HepG2 (cell line): ENCODE data around the gene GRIN3B. TPM values are rescaled to one million over a fixed set of nuclear protein-coding genes. Genes with fewer than 3 reads are reported as not detected.

Source experiments
- ASH2L ChIP-seq: fragments of 300-600, 200-600 bp; sonication (generic); IDR thresholded peaks from 2 replicates; pipeline ENCODE4 v1.7.0; 2017; ENCODE audit warnings: low read depth, mild to moderate bottlenecking, moderate library complexity, mixed read lengths, low read length; ENCODE audit not compliant: insufficient read length
- BCL6 ChIP-seq: IDR thresholded peaks from 2 replicates; pipeline ENCODE4 v1.6.1; 2016; ENCODE audit warnings: missing genetic modification reagents, missing compliant biosample characterization
- DRAP1 ChIP-seq: IDR thresholded peaks from 2 replicates; pipeline ENCODE4 v1.6.1; 2016; ENCODE audit warnings: missing genetic modification reagents, missing compliant biosample characterization
- HOXA3 ChIP-seq: sonication (generic); formaldehyde crosslinking; IDR thresholded peaks from 2 replicates; pipeline ENCODE4 v1.5.0; 2020; ENCODE audit warnings: missing genetic modification reagents
- IKZF5 ChIP-seq: IDR thresholded peaks from 2 replicates; pipeline ENCODE4 v1.6.1; 2018; ENCODE audit warnings: missing genetic modification reagents, mild to moderate bottlenecking, missing compliant biosample characterization
- MED13 ChIP-seq: sonication (generic); formaldehyde crosslinking; IDR thresholded peaks from 2 replicates; pipeline ENCODE4 v1.5.0; 2020; ENCODE audit warnings: missing genetic modification reagents
- NR2F2 ChIP-seq: IDR thresholded peaks from 2 replicates; pipeline ENCODE4 v1.6.1; 2012; ENCODE audit warnings: low read depth, inconsistent platforms, borderline replicate concordance
- PHF21A ChIP-seq: sonication (generic); formaldehyde crosslinking; IDR thresholded peaks from 2 replicates; pipeline ENCODE4 v1.5.0; 2020; ENCODE audit warnings: mild to moderate bottlenecking, missing genetic modification reagents
- RERE ChIP-seq: IDR thresholded peaks from 2 replicates; pipeline ENCODE4 v1.6.1; 2016; ENCODE audit warnings: low read depth, missing genetic modification reagents, missing compliant biosample characterization
- ZFP41 ChIP-seq: sonication (generic); formaldehyde crosslinking; IDR thresholded peaks from 2 replicates; pipeline ENCODE4 v1.4.0; 2020; ENCODE audit warnings: mild to moderate bottlenecking, missing genetic modification reagents, borderline replicate concordance
- ZMYM2 ChIP-seq: sonication (generic); formaldehyde crosslinking; IDR thresholded peaks from 2 replicates; pipeline ENCODE4 v1.8.0; 2022; ENCODE audit warnings: mild to moderate bottlenecking, missing genetic modification reagents
- ZNF121 ChIP-seq: sonication (generic); formaldehyde crosslinking; IDR thresholded peaks from 2 replicates; pipeline ENCODE4 v1.5.0; 2020; ENCODE audit warnings: mild to moderate bottlenecking, missing genetic modification reagents
- ZNF225 ChIP-seq: sonication (generic); formaldehyde crosslinking; IDR thresholded peaks from 2 replicates; pipeline ENCODE4 v1.4.0; 2020; ENCODE audit warnings: mild to moderate bottlenecking, missing genetic modification reagents
- ZNF3 ChIP-seq: IDR thresholded peaks from 2 replicates; pipeline ENCODE4 v1.7.0; 2017; ENCODE audit warnings: inconsistent platforms
- ZNF878 ChIP-seq: sonication (generic); formaldehyde crosslinking; IDR thresholded peaks from 2 replicates; pipeline ENCODE4 v1.8.1; 2023; ENCODE audit warnings: mild to moderate bottlenecking, missing genetic modification reagents, moderate library complexity
- polyA plus RNA-seq, 8 experiments: library from polyadenylated mRNA; depleted of rRNA in 3 of 8; stranded (reverse) in 7 of 8; unstranded in 1 of 8; fragments of >200 nt; fragmentation: Illumina TruSeq in 4 of 8; extraction: Trizol in 4 of 8; gene quantifications; 2 replicates each; pipeline versions ENCODE4 v1.2.1 to v1.2.3, GENCODE V29; 2011 to 2016; ENCODE audit warnings: low read depth in 4 of 8, missing spikeins in 1 of 8, mixed read lengths in 1 of 8; ENCODE audit not compliant: insufficient read depth in 1 of 8
- total RNA-seq, 5 experiments: library from RNA; depleted of rRNA; stranded (reverse); fragments of >200 nt; fragmentation: Illumina TruSeq; extraction: Trizol; gene quantifications; 2 replicates each; pipeline ENCODE4 v1.2.3, GENCODE V29; 2016; ENCODE audit warnings: low read depth in 1 of 5
- TF ChIP-seq, protein P1 (sequence below): sonication (generic); formaldehyde crosslinking; IDR thresholded peaks from 2 replicates; pipeline ENCODE4 v1.5.1; 2020; ENCODE audit warnings: missing genetic modification reagents, mild to moderate bottlenecking, borderline replicate concordance
- TF ChIP-seq, protein P2 (sequence below): IDR thresholded peaks from 2 replicates; pipeline ENCODE4 v1.6.1; 2016; ENCODE audit warnings: control low read depth

GRIN3B gene
- total and polyA plus RNA-seq, 2 of the 13 experiments (the other 11 are each of a cell fraction or from before 2014, with no cell fraction given), result 0.07 to 0.20 TPM

DNA sequence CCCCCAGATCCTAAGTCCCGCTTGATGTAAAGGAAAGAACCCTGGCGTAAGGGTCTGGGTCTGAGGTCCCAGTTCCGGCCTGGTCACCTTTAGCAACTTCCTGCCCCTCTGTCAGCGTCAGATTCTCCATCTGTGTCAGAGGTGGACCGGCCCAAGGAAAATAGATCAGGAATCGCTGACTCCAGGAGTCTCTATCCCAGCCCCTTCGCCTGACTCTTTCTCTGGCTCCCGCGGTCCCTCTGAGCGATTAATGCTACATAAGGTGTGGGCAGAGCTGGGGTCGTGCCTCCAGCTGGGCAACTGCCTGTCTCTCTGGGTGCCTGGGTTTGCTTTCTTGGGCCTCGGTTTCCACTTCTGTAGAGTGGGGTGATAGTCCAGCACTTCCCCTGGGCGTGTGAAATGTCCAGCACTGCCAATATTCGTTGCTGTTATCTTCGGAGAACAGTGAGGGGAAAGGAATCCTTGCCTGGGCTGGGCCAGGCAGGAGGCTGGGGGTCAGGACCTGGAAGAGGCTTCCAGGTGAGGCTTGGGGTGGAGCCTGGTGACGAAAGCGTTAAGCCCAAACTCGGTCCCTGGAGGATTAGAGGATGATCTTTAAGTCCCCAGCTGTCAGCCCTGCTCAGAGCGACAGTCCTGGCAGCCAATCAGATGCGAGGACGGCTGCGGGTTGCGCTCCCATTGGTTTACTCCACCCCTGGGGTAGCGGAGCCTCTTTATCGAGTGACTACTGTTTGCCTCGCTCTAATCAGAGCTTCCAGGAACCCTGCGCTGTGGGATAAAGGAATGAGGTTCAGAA is 40.5 kb downstream of the GRIN3B start (continued):
- TF ChIP-seq ASH2L (peak; percentile 30), DRAP1 (CRISPR knock-in tag) (0 out of 2 replicates have a peak, but pooled peaks have one; percentile 6), ZNF225 (CRISPR knock-in tag) (no peak), NR2F2 (no peak), BCL6 (CRISPR knock-in tag) (0 out of 2 replicates have a peak, but pooled peaks have one; percentile 51), ZMYM2 (CRISPR knock-in tag) (no peak), ZNF121 (CRISPR knock-in tag) (no peak), HOXA3 (peak; percentile 25; the same call in 1 of the 2 replicates), PHF21A (CRISPR knock-in tag) (peak; percentile 58; the same call in 1 of the 2 replicates), ZFP41 (no peak), ZNF3 (CRISPR knock-in tag) (no peak), ZNF878 (CRISPR knock-in tag) (no peak), MED13 (CRISPR knock-in tag) (no peak), IKZF5 (CRISPR knock-in tag) (no peak), RERE (CRISPR knock-in tag) (no peak)
- TF ChIP-seq, protein P1, sequence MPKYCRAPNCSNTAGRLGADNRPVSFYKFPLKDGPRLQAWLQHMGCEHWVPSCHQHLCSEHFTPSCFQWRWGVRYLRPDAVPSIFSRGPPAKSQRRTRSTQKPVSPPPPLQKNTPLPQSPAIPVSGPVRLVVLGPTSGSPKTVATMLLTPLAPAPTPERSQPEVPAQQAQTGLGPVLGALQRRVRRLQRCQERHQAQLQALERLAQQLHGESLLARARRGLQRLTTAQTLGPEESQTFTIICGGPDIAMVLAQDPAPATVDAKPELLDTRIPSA, result no peak
- TF ChIP-seq, protein P2, sequence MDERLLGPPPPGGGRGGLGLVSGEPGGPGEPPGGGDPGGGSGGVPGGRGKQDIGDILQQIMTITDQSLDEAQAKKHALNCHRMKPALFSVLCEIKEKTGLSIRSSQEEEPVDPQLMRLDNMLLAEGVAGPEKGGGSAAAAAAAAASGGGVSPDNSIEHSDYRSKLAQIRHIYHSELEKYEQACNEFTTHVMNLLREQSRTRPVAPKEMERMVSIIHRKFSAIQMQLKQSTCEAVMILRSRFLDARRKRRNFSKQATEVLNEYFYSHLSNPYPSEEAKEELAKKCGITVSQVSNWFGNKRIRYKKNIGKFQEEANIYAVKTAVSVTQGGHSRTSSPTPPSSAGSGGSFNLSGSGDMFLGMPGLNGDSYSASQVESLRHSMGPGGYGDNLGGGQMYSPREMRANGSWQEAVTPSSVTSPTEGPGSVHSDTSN (CRISPR knock-in tag), result peak; percentile 98
